HG03196 (cell line): ENCODE measurements around the gene RFX2.

Source experiments
- ATAC-seq: cut with Tn5 transposase; IDR thresholded peaks from one replicate; pipeline ENCODE4 v1.9.1; 2021; ENCODE audit not compliant: unreplicated experiment

RFX2 gene

GRCh38 chr19:6105444-6105843 is 4.9 kb downstream of the RFX2 start:
- ATAC-seq, result no peak

GRCh38 chr19:6103894-6104293 is 6.4 kb downstream of the RFX2 start:
- ATAC-seq, result no peak

GRCh38 chr19:6103217-6103644 is 7.1 kb downstream of the RFX2 start:
- ATAC-seq, result no peak

- no peak for ATAC-seq
Measured at GRCh38 chr19:6101991-6102390, 8.3 kb downstream of the RFX2 start.

- no peak for ATAC-seq
Measured at GRCh38 chr19:6101291-6101825, 8.9 kb downstream of the RFX2 start.

GRCh38 chr19:6100284-6100915 is 9.9 kb downstream of the RFX2 start:
- ATAC-seq, result no peak

GRCh38 chr19:6099599-6099998 is 10.7 kb downstream of the RFX2 start:
- ATAC-seq, result no peak

GRCh38 chr19:6099033-6099432 is 11.3 kb downstream of the RFX2 start:
- ATAC-seq, result no peak

GRCh38 chr19:6098574-6098973 is 11.7 kb downstream of the RFX2 start:
- no peak for ATAC-seq

- ATAC-seq, result no peak
Measured at GRCh38 chr19:6097911-6098310, 12.4 kb downstream of the RFX2 start.

- ATAC-seq, result no peak
Measured at GRCh38 chr19:6095760-6096159, 14.5 kb downstream of the RFX2 start.

- ATAC-seq, result no peak
Measured at GRCh38 chr19:6092329-6093286, 17.7 kb downstream of the RFX2 start.

GRCh38 chr19:6091771-6092291 is 18.5 kb downstream of the RFX2 start:
- ATAC-seq, result no peak

GRCh38 chr19:6090634-6091033 is 19.7 kb downstream of the RFX2 start:
- no peak for ATAC-seq

- no peak for ATAC-seq
Measured at GRCh38 chr19:6088602-6089049, 21.7 kb downstream of the RFX2 start.

GRCh38 chr19:6087074-6087571 is 23.2 kb downstream of the RFX2 start:
- peak; percentile 53 for ATAC-seq

GRCh38 chr19:6086068-6086788 is 24.1 kb downstream of the RFX2 start:
- ATAC-seq, result no peak

- no peak for ATAC-seq
Measured at GRCh38 chr19:6084821-6085220, 25.5 kb downstream of the RFX2 start.

- ATAC-seq, result no peak
Measured at GRCh38 chr19:6079107-6079506, 31.2 kb downstream of the RFX2 start.

GRCh38 chr19:6078068-6078467 is 32.2 kb downstream of the RFX2 start:
- ATAC-seq, result no peak
